Posterior cingulate gyrus (tissue), 11 donors: ENCODE measurements around the gene ATF6B.
"Not testable (repeated sequence)": the region's sequence is repeated elsewhere in the genome, so short reads cannot be mapped to it uniquely, and the experiment has no call there.

Experiments
- DNase-seq, 10 donors: peaks; one replicate each; pipeline versions ENCODE4 v3.0.0 to v3.0.0-alpha.2; 2020 to 2021; ENCODE audit warnings: mixed read lengths in 3 of 10
- intact Hi-C: fragments of 100-400 bp; cut with DNase I; formaldehyde crosslinking; loops from one replicate; pipeline ENCODE4 v1.15.1; 2023

The ATF6B gene

GRCh38 chr6:32112431-32112980 lies 15.5 kb downstream of the ATF6B start:
- no peak for DNase-seq
- intact Hi-C loops = no loop called here

DNA sequence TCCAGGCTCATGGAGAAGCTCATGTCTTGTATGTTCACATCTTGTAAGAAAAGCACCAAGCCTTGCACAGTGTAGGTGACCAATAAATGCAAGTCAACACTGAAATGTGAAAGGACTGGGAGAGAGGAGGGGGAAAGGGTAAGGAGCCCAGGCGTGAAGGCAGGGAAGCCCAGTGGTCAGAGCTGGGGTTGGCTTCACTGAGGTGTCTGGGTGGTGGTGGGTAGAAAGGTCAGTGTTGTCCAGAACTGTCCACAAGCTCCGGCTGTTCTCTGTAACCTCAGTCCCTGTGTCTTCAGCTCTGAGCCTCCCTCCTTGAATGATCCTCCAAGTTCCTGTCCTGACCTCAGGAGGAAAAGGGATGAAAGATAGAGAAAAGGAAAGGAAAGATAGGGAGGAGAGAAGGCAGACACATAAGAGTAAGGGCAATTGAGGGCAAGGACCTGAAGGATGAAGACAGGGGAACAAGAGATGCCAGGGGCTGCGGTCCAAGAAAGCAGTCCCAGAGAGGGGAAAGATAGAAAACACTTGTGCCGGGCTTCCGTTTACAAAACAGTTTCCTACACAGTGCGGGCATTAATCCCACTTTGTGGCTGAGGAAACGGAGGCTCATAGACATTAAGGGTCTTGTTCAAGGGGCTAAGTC lies 16.5 kb downstream of the ATF6B start:
- DNase-seq = peak in 1 of 10 donors; percentile 34
- intact Hi-C loops = no loop called here

- intact Hi-C loops = no loop called here
- DNase-seq = peak in 1 of 10 donors; percentile 65
Measured at GRCh38 chr6:32110632-32111031, 17.4 kb downstream of the ATF6B start.

DNA sequence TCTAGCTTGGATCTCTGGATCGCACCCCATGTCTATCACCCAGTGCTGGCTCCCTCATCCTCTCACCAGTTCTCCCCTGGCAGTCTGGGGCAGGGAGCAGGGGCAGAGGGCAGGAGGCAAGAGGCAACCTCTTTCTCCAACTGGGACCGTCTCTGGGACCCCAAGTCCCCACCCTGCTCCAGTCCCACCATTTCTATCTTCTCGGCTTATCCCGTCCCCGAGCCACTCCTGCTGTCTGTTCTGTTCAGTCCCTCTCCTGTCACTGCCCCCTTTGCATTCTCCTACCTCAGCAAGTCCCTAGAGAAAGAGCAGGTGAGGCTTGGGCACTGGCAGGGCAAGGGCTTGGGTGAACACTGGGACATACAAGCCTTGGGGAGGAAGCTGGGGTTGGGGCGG lies 18.3 kb downstream of the ATF6B start:
- intact Hi-C loops = no loop called here

DNA sequence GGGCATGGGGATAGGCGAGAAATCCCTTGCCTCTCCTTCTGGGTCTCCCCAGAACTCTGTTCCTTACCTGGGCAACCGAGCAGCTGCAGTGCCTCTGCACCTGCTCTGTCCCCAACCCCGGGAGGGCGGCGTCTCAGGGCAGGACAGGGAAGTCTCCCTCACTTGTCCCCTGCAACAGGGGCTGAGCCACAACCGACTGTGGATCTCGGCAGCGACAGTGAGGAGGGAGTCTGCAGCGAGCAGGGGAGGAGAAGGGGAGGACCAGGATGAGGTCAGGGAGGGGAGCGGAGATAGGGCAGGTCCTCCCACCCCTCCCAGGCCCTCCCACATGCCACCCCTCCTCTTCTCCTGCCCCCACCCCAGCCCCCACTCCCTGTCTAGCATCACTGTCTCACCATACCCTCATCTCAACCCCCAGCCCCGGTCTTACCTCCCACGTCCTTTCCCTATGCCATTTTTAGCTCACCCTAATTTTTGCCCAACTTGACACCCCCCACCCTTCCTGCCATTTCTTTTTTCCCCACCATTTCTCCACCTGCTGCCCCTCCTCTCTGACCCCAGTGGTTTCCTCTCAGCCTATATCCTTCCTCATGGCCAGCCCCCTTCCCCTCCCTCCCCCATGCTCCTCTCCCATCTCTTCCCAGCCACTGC lies 18.8 kb downstream of the ATF6B start, which contains the start of gene TNXB:
Gene TNXB, minus strand, starts transcription at position 225 of the 651 bp plus-strand sequence. CDS start 11,140 bp downstream, outside the sequence.
- intact Hi-C loops = no loop called here
- peak in 1 of 10 donors; percentile 74 for DNase-seq

More for the DNA sequence above, 18.3 kb downstream of the ATF6B start:
- DNase-seq = peak in 1 of 10 donors; percentile 51

- intact Hi-C loops = no loop called here
- no peak for DNase-seq
Measured at GRCh38 chr6:32108727-32109113, 19.3 kb downstream of the ATF6B start.

DNA sequence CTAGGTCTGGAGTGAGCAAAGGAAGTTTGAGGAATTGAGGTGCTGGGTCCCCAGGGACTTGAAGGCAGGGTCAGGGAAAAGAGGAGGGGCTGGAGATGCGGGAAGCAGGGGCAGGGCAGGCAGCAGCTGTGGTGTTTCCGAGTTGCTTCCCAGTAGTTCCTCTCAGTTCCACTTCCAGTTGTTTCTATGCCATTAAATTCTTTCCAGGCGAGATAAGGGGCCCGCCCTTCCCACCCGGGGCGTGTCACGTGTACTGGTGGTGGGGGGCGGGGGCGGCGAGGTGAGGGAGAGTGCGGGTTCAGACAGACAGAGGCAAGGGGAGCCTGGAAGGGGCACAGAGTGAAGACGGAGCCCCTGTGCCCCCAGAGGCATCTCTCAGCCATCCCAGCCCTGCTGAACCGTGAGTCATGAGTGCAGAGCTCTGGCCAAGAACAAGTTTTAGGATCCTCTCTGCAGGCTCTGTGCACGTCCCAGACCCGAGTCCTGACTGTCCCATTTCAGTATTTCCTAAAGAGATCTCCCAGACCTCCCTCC lies 19.9 kb downstream of the ATF6B start:
- intact Hi-C loops = no loop called here
- no peak for DNase-seq

- intact Hi-C loops = no loop called here
Measured at GRCh38 chr6:32107406-32107805, 20.6 kb downstream of the ATF6B start.

DNA sequence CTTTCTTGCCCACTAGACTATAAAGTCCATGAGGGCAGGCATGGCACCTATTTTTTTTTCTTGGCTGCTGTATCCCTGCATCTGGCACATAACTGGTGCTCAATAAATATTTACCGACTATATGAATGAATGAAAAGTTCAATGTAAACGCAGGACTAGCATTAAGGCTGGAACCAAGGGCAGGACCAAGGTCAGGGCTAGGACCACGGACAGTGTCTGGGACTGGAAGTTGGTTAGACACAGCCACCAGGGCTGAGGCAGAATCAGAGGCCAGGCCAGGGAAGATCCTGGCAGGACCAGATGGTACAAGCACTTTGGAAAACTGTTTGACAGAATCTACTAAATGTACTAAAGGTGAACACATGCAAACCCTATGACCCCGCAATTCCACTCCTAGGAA lies 22.6 kb downstream of the ATF6B start:
- DNase-seq = no peak
- intact Hi-C loops = no loop called here

More at GRCh38 chr6:32107406-32107805, 20.6 kb downstream of the ATF6B start:
- DNase-seq = peak in 1 of 10 donors; percentile 18

DNA sequence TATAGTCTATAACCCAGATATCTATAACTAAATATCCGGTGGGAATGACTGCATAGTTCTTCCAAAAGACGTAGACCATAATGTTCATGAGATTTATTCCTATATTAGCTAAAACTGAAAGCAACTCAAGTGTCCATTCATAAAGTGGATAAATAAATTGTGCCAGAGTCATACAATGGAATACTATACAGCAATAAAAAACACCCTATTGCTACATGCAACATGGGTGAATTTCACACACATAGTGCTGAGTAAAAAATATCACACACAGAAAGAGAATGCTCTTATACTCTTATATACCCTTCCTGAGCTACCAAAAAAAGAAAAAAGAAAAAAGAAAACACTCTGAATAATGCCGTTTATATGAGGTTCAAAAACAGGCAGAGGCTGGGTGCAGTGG lies 25.8 kb downstream of the ATF6B start:
- no peak for DNase-seq
- intact Hi-C loops = no loop called here

GRCh38 chr6:32100251-32100650 lies 27.8 kb downstream of the ATF6B start:
- DNase-seq, intact Hi-C loops: not testable (repeated sequence)

GRCh38 chr6:32097364-32097763 lies 30.7 kb downstream of the ATF6B start:
- intact Hi-C loops = no loop called here
- no peak for DNase-seq

DNA sequence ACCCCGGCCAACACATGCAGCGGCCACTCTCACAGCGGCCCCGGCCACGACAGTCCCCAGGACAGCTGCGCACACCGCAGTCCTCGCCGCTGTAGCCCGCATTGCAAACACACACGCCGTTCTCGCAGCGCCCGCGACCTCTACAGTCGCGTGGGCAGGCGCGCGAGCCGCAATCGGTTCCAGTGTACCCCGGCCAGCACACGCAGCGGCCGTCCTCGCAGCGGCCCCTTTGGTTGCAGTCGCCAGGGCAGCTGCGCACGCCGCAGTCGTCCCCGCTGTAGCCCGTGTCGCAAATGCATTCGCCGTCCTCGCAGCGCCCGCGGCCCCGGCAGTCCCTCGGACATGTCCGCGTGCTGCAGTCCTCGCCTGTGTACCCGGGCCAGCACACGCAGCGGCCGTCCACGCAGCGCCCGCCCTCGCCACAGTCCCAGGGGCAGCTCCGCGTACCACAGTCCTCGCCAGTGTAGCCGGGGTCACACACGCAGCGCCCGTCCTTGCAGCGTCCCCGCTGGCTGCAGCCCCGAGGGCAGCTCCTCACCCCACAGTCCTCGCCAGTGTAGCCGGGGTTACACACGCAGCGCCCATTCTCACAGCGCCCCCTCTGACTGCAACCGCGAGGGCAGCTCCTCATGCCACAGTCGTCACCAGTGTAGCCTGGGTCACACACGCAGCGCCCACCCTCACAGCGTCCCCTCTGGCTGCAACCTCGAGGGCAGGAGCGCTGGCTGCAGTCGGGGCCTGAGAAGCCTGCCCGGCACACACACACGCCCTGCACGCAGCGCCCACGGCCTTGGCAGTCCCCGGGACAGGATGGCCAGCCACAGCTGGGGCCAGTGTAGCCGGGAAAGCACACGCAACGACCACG lies 31.4 kb downstream of the ATF6B start:
- intact Hi-C loops = no loop called here
- no peak for DNase-seq

GRCh38 chr6:32096087-32096393 lies 32.0 kb downstream of the ATF6B start:
- no peak for DNase-seq
- intact Hi-C loops = no loop called here

DNA sequence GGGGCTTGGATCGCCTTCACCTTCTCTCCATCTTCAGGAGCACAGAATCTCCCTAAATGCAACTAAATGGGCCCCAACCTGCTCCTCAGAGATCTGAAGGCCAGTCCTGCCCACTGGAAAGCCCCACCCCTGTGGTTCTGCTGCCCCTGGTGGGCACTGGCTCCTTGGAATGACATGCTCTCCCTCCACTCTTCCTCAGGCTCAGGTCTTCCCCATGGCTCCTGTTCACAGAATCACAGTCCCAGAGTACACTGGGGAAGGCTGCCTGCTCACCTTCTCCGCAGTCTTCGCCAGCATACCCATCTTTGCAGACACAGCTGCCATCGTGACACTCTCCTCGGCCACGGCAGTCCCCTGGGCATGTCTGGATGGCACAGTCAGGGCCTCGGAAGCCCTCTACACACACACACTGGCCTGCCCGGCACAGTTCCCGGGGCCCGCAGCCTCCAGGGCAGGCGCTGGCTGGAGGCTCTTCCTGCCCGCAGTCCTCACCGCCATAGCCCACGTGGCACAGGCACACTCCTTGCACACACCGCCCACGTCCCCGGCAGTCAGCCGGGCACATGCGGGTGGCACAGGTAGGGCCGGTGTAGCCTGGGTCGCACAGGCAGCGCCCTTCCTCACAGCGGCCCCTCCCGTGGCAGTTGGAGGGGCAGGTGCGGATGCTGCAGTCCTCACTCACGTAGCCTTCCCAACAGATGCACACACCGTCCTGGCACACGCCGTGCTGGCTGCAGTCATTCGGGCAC lies 32.5 kb downstream of the ATF6B start:
- no peak for DNase-seq
- intact Hi-C loops = no loop called here

DNA sequence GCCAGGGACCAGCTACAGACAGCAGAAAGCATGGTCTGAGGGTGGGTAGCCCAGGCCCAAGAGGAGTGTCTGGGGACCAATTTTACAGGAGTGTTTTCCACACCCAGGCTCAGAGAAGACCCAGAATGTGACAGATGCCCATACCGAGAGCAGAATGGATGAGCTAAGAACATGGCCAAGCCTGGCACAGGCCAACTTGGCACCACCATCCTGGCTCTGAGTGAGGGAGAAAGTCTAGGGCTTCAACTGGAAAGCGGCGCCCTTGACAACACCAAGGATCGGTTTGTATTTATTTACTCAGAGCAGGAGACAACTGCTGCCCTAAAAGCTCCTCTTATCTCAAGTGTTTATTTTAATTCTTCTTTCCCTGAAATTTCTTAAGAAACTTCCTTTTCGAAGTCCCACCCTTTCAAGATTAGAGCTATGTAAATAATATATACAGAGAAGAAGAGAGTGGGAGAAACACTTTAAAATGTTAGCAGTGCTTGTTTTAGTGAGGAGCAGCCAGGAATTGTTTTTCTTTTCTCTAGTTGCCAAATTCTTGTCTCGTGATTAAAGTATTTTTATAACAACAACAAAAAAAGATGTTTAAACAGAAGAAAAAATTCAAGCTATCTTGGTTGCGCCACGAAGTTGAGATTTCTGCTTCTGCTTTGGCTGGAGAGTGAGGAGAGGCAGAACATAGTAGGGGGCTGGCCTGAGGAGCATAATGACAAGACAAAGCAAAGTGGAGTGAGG lies 35.1 kb downstream of the ATF6B start:
- intact Hi-C loops = no loop called here
- peak in 5 of 10 donors; percentile 28 to 79 (median 38) for DNase-seq

- intact Hi-C loops = no loop called here
- peak in 1 of 10 donors; percentile 2 for DNase-seq
Measured at GRCh38 chr6:32089082-32089828, 38.8 kb downstream of the ATF6B start.

GRCh38 chr6:32088487-32089049 lies 39.5 kb downstream of the ATF6B start:
- intact Hi-C loops = no loop called here
- peak in 2 of 10 donors; percentile 19 to 31 for DNase-seq
